Astrocyte (in vitro differentiated cells and primary cell): ENCODE results near the gene PHTF1. TPM values are rescaled to one million over a fixed set of nuclear protein-coding genes. Genes with fewer than 3 reads are reported as not detected.

ENCODE experiments used
- DNase-seq: peaks from one replicate; pipeline ENCODE4 v3.0.0-alpha.2; 2010; ENCODE audit warnings: low read depth
- FAIRE-seq: peaks from 2 replicates; lab custom pipeline; 2011; peaks lifted over from hg19 to GRCh38; lab: Jason Lieb, UNC
- H2AFZ ChIP-seq: 2 replicates; pipeline ENCODE4 v1.6.0; 2012; ENCODE audit warnings: low read depth, low read length, inconsistent platforms
- H3K27ac ChIP-seq: 2 replicates; pipeline ENCODE4 v1.5.1; 2011; ENCODE audit warnings: low read depth, low read length, inconsistent platforms
- H3K27me3 ChIP-seq: 2 replicates; pipeline ENCODE4 v1.6.0; 2011; ENCODE audit warnings: low read length, inconsistent platforms; ENCODE audit not compliant: insufficient read depth
- H3K36me3 ChIP-seq: 2 replicates; pipeline ENCODE4 v1.5.1; 2011; ENCODE audit warnings: low read length, inconsistent platforms; ENCODE audit not compliant: insufficient read depth
- H3K4me1 ChIP-seq: 2 replicates; pipeline ENCODE4 v1.5.1; 2011; ENCODE audit warnings: low read length, inconsistent platforms; ENCODE audit not compliant: insufficient read depth
- H3K4me2 ChIP-seq: 2 replicates; pipeline ENCODE4 v1.6.0; 2012; ENCODE audit warnings: low read length, inconsistent platforms
- H3K4me3 ChIP-seq: 2 replicates; pipeline ENCODE4 v1.5.1; 2011; ENCODE audit warnings: low read depth, mild to moderate bottlenecking, low read length, inconsistent platforms; ENCODE audit not compliant: insufficient read depth
- H3K79me2 ChIP-seq: 2 replicates; pipeline ENCODE4 v1.6.0; 2012; ENCODE audit warnings: mild to moderate bottlenecking, low read length, inconsistent platforms; ENCODE audit not compliant: insufficient read depth
- H3K9ac ChIP-seq: 2 replicates; pipeline ENCODE4 v1.6.0; 2012; ENCODE audit warnings: mild to moderate bottlenecking, low read length, inconsistent platforms
- H3K9me3 ChIP-seq: 2 replicates; pipeline ENCODE4 v1.5.1; 2012; ENCODE audit warnings: low read depth, mild to moderate bottlenecking, low read length, inconsistent platforms; ENCODE audit not compliant: insufficient read depth
- H4K20me1 ChIP-seq: 2 replicates; pipeline ENCODE4 v1.6.0; 2012; ENCODE audit warnings: low read length, inconsistent platforms; ENCODE audit not compliant: insufficient read depth
- H3K27ac Mint-ChIP-seq: one replicate; pipeline ENCODE4 v1.8.0; 2021; ENCODE audit warnings: mild to moderate bottlenecking, mixed read lengths; ENCODE audit not compliant: unreplicated experiment
- H3K27me3 Mint-ChIP-seq: one replicate; pipeline ENCODE4 v1.8.0; 2021; ENCODE audit warnings: low read depth, mixed read lengths; ENCODE audit not compliant: unreplicated experiment
- H3K36me3 Mint-ChIP-seq: one replicate; pipeline ENCODE4 v1.8.0; 2021; ENCODE audit warnings: low read depth, mixed read lengths; ENCODE audit not compliant: unreplicated experiment
- H3K4me1 Mint-ChIP-seq: one replicate; pipeline ENCODE4 v1.8.0; 2021; ENCODE audit warnings: low read depth, mixed read lengths; ENCODE audit not compliant: unreplicated experiment
- H3K4me3 Mint-ChIP-seq: one replicate; pipeline ENCODE4 v1.8.0; 2021; ENCODE audit warnings: mild to moderate bottlenecking, moderate library complexity, mixed read lengths; ENCODE audit not compliant: unreplicated experiment
- H3K9me3 Mint-ChIP-seq: one replicate; pipeline ENCODE4 v1.8.0; 2021; ENCODE audit warnings: mild to moderate bottlenecking, mixed read lengths; ENCODE audit not compliant: unreplicated experiment
- EZH2 ChIP-seq: IDR thresholded peaks from 2 replicates; pipeline ENCODE4 v1.6.1; 2012; ENCODE audit warnings: mild to moderate bottlenecking, low read length, inconsistent platforms; ENCODE audit not compliant: insufficient read depth
- total RNA-seq: library from RNA; stranded (reverse); gene quantifications from 2 replicates; pipeline ENCODE4 v1.2.1, GENCODE V29; 2021
- TF ChIP-seq, protein P1 (sequence below): IDR thresholded peaks from 2 replicates; pipeline ENCODE4 v1.5.1; 2011; ENCODE audit warnings: low read depth, mild to moderate bottlenecking, inconsistent platforms, low read length, moderate library complexity; ENCODE audit not compliant: insufficient read depth

Gene PHTF1
- total RNA-seq, 1 donor from 2014 or later = 36.4 TPM

DNA sequence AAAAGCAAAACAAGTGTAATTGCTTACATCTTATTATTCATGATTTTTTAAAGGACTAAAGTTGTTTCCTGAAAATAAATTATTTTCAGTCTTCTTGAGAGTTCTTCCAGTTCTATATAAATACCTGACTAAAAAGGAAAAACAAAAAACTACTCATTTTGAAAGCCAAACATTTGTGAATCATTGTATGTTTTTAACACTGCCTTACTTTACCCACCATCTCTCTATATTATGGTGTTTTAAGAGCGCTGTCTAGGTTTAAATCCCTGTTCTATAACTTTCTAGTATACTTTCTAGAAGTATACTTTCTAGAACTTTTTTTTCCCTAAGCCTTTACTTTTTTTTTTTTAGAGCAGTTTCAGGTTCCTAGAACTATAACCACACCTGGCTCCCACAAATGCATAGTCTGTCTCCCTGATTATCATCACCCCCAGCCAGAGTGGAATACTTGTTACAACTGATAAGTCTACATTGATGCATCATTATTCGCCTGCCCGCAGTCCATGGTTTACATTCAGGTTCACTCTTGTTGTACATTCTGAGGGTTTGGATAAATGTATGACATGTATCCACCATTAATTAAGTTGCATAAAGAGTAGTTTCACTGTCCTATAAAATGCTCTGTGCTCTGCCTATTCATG, 43.2 kb upstream of the PHTF1 start:
- Histone ChIP-seq H3K79me2 (peaks cover 99% of the 10 kb centered on the region), H3K4me2 (no peak overlapping the region), H3K9ac (no peak overlapping the region), H3K36me3 (peaks cover 3% of the 10 kb centered on the region), H3K4me1 (peaks cover 5% of the 10 kb centered on the region), H3K27me3 (no peaks in the 10 kb centered on the region), H2AFZ (no peak overlapping the region), H4K20me1 (peaks cover 39% of the 10 kb centered on the region), H3K9me3 (no peaks in the 10 kb centered on the region), H3K4me3 (no peak overlapping the region), H3K27ac (no peak overlapping the region)
- Mint-ChIP-seq H3K9me3 (no peaks in the 10 kb centered on the region), H3K4me3 (no peak overlapping the region), H3K27me3 (no peaks in the 10 kb centered on the region), H3K36me3 (no peaks in the 10 kb centered on the region), H3K27ac (no peak overlapping the region), H3K4me1 (peaks cover 14% of the 10 kb centered on the region)
- TF ChIP-seq EZH2 = no peak
- TF ChIP-seq, protein P1, sequence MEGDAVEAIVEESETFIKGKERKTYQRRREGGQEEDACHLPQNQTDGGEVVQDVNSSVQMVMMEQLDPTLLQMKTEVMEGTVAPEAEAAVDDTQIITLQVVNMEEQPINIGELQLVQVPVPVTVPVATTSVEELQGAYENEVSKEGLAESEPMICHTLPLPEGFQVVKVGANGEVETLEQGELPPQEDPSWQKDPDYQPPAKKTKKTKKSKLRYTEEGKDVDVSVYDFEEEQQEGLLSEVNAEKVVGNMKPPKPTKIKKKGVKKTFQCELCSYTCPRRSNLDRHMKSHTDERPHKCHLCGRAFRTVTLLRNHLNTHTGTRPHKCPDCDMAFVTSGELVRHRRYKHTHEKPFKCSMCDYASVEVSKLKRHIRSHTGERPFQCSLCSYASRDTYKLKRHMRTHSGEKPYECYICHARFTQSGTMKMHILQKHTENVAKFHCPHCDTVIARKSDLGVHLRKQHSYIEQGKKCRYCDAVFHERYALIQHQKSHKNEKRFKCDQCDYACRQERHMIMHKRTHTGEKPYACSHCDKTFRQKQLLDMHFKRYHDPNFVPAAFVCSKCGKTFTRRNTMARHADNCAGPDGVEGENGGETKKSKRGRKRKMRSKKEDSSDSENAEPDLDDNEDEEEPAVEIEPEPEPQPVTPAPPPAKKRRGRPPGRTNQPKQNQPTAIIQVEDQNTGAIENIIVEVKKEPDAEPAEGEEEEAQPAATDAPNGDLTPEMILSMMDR = no peak
- FAIRE-seq = no peak
- DNase-seq = no peak

DNA sequence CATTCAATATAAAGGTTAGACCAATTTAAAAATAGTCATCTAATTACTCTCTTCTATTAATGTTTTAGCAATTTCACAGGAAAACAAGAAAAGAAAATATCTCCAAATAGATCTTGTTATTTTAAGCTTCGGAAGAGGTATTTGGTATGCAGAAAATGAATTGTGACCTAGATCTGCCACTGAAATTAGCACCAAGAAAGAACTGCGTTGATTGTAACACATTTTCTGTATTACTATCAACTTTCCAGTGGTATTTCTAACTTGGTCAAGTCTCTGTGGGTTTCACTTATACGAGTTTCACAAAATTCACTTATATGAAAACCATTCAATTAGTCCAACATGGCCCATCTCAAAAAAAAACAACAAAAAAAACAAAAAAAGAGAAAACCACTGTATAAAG, 41.2 kb upstream of the PHTF1 start:
- no peaks in the 10 kb centered on the region for H3K27me3 Mint-ChIP-seq
- no peak for TF ChIP-seq EZH2
- TF ChIP-seq, protein P1 = no peak
- H3K27ac Mint-ChIP-seq = no peak overlapping the region
- Histone ChIP-seq H3K36me3 (peaks cover 7% of the 10 kb centered on the region), H3K4me2 (no peak overlapping the region), H3K27ac (no peak overlapping the region), H4K20me1 (peaks cover 39% of the 10 kb centered on the region), H3K27me3 (no peaks in the 10 kb centered on the region), H2AFZ (no peak overlapping the region), H3K4me3 (no peak overlapping the region), H3K9ac (no peak overlapping the region), H3K4me1 (peaks cover 5% of the 10 kb centered on the region), H3K9me3 (no peaks in the 10 kb centered on the region), H3K79me2 (peaks cover 82% of the 10 kb centered on the region)
- FAIRE-seq (no peak), DNase-seq (no peak)
- H3K4me3 Mint-ChIP-seq = no peak overlapping the region
- H3K4me1 Mint-ChIP-seq = peaks cover 14% of the 10 kb centered on the region
- peaks cover 3% of the 10 kb centered on the region for H3K36me3 Mint-ChIP-seq
- H3K9me3 Mint-ChIP-seq = no peaks in the 10 kb centered on the region

DNA sequence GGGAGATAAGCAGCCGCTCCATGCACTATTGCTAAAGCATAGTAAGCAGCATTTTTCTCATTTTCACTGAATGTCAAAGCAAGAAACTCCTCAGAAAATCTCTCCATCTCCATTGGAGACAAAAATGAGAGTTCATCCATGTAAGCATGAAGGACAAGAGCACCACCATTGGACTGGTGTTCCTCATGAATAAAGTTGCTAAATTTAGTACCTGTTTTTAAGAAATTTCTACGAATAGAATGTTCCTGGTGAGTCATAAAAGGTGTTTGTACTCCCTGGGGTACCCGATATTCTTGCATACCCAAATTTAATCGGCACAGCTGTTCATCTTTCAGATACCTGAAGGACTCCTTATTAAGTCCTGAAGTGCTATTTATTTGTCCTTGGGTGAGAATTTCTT, 38.2 kb upstream of the PHTF1 start:
- Mint-ChIP-seq H3K4me3 (no peak overlapping the region), H3K4me1 (peaks cover 6% of the 10 kb centered on the region), H3K27me3 (no peaks in the 10 kb centered on the region), H3K9me3 (no peaks in the 10 kb centered on the region), H3K27ac (no peak overlapping the region), H3K36me3 (peaks cover 5% of the 10 kb centered on the region)
- DNase-seq (no peak), FAIRE-seq (no peak)
- peaks cover 33% of the 10 kb centered on the region for H4K20me1 ChIP-seq
- H3K27me3 ChIP-seq = no peaks in the 10 kb centered on the region
- H3K27ac ChIP-seq = no peak overlapping the region
- H3K79me2 ChIP-seq = peaks cover 72% of the 10 kb centered on the region
- no peak overlapping the region for H3K4me2 ChIP-seq
- TF ChIP-seq EZH2 = no peak
- TF ChIP-seq, protein P1 = no peak
- H3K36me3 ChIP-seq = peaks cover 13% of the 10 kb centered on the region
- H3K4me3 ChIP-seq = no peak overlapping the region
- H3K9ac ChIP-seq = no peak overlapping the region
- no peak overlapping the region for H2AFZ ChIP-seq
- H3K9me3 ChIP-seq = no peaks in the 10 kb centered on the region
- H3K4me1 ChIP-seq = peaks cover 6% of the 10 kb centered on the region
